GM19452 (cell line): Measurements from ENCODE around the gene IFT57.
A peak's percentile ranks its signal among the peaks of the same experiment; 100 is the strongest.
"Not testable (repeated sequence)": the region's sequence is repeated elsewhere in the genome, so short reads cannot be mapped to it uniquely, and the experiment has no call there.

ENCODE experiments used
- ATAC-seq: cut with Tn5 transposase; IDR thresholded peaks from one replicate; pipeline ENCODE4 v1.9.1; 2021; ENCODE audit not compliant: unreplicated experiment

Gene IFT57

DNA sequence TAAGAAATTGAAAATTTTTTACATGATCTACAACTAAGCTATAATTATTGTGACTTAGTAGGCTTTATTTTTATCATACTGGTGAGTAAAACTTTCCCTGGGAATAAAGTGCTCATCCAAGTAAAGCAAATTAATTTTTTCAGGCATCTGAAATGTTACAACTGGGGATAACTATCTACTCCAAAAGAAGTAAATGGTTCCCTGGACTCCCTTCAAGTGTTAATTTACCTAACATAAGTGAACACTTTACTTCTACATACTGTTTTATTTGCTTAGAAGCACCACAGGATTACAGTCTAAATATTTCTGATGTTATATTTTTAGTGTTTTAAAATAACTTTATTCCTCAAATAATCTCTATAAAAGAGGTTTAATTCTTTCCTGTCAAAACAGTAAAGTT is 57.8 kb downstream of the IFT57 start:
- ATAC-seq, result no peak

DNA sequence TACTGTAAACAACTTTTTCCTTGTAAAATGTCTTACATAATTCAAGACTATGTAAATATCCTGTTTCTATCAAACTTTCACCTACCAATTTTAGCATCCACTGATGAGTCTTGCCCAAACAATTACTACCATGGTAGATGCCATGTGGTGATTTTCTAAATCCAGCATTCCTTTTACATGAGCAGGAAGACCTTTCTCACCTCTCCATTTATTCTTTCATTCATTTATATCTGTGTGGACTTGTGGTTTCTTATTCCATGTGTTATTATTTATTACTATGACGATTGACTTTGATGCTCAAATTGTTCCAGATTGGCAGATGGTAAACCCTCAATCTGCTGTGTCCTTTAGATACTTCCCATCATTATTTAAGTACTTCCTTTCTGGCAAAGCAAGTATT is 62.4 kb downstream of the IFT57 start:
- no peak for ATAC-seq

DNA sequence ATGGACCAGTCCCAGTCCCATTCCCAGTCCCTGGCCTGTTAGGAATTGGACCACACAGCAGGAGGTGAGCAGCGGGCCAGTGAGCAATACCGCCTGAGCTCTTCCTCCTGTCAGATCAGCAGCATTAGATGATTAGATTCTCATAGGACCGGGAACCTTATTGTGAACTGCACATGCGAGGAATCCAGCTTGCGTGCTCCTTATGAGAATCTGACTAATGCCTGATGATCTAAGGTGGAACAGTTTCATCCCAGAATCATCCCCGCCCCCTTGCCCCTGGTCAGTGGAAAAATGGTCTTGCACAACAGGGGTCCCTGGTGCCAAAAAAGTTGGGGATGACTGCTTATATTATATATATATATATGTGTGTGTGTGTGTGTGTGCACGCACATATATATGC is 63.1 kb downstream of the IFT57 start:
- ATAC-seq, result no peak

DNA sequence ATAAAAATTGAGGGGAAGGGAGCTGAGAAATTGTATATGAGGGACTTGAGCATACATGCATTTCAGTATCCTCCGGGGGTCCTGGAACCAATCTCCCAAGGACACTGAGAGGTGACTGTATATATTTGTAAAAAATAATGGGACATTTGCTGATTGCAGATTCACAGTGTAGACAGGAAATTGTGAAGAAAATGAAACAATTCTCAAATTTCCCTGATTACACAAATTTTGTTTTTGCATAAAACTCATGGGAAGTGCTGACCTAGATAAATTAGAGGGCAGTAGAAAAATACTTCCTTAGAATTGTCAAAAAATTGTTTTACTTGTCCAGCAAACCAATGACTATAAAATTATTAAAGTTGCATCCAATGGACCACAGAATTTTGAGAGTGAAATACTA is 64.0 kb downstream of the IFT57 start:
- ATAC-seq, result no peak

DNA sequence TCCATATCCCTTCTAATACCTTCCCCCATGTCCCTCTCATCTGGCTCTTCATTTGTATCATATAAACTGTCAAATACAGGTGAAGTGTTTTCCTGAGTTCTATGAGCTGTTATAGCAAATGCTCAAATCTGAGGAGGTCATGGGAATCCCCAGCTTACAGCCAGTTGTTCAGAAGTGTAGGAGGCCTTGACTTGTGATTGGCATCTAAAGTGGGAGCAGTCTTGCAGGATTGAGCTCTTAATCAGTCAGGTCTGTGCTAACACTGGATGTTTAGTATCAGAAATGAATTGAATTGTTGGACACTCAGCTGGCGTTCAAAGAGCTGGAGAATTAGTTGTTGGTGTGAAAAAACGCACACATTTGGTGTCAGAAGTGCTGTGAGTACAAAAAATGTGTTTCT is 65.0 kb downstream of the IFT57 start:
- no peak for ATAC-seq

DNA sequence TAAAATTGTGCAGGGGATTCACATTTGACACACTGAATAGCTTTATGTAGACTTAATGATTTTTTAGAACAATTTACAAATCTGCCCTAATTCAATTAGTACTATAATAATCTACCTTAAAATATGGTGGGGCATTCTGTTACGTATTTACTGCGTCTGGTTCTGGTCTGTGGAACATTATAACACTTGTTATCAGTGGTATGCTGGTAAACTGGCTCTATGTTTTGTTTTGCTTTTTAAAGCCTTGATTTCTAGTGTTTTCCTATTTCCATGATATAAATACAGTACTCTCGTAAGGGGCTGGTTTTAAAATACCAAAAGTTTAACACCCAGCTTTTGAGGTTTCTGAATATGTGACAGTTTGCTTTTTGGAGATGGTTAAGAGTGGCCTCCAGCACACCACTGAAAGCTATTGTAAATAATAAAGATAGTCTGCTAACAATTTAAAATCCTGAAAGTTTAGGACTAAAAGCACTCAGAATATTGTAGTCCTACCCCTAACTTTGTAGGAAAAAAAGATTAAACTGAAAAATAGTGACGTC is 65.8 kb downstream of the IFT57 start:
- no peak for ATAC-seq

DNA sequence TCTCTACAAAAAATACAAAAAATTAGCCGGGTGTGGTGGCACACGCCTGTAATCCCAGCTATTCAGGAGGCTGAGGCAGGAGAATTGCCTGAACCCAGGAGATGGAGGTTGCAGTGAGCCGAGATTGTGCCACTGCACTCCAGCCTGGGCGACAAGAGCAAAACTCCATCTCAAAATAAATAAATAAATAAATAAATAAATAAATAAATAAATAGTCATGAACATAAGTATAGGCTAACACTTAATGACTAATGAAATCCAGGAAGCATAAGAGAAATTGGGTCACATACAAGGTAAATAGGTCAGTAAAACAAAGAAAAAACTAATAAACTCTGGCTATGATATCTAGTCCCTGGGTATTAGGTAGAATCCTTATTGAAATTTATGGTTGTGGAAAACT is 66.6 kb downstream of the IFT57 start:
- ATAC-seq, result not testable (repeated sequence)

DNA sequence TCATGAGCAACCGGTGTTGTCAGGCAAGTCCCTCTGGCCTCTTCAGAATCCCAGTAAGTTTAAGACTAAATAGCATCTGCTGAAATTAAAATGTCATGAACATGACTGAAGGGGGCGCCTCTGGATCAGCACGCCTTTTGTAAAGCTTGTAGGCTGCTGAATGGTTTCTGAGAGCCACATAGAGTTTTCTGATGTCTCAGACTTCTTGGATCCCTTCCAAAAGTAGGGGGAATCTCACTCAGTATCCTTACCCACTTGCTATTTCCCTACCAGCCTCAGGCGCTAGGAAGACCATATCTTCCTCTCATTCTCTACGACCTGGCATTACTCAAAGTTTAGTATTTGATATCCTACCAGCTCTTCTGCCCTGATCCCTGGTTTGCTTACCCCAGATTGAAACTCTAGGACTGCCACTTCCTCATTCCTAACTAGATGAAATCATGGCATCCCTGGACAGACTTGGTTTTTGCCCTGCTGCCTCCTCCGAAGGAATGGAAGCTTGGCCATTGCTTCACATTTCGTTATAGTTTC is 68.7 kb downstream of the IFT57 start:
- no peak for ATAC-seq

DNA sequence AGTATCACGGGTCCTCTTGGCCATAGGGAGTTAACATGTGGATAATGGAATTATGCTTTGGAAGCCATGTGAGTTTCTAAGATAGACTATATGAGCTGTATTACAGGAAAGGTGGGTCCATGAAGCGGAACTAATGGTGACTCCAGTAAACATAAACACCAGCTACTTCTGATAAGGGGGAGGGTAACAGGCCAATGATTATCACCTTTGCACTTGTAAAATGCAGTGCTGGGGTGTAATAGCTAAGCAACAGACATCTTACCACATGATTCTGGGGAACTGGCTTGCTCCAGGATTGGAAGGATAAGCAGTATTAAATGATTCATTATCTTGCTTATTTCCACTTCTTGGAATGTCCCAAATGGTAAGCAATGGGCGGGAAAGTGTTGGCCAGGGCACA is 70.0 kb downstream of the IFT57 start:
- no peak for ATAC-seq

DNA sequence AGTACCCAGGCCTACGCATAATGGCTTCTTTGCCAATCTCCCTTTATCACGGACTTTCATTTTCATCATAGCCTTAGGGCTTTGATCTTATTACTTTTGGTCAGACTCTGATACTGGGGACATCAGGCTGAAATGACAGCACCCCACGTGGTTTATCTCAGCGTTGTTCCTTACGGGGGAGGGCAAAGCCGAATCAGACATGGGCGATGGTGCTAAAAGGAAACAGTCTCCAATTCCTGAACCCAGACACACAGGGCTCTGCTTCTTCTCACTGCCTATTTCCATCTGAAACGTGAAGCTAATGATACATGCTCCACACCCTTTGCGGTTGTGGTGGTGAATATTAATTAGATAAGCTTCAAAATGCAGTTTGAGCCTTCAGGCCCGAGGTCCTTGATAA is 72.0 kb downstream of the IFT57 start:
- no peak for ATAC-seq

DNA sequence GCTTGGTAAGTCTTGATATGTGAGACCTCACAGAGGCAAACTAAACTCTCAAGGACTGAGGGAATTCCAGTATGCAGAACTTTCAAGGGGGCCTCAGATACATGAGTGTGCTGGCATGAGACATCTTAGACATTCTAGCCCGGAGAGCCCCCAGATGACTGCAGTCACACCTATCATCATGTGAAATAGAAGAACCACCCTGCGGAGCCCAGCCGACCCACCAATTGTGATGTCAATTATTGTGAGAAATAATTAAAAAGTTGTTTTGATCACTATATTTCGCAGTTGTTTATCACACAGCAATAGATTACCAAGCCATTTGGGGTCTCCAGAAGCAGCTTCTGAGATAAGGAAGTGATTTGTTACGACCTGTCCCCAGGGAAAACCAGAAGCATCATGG is 76.1 kb downstream of the IFT57 start:
- no peak for ATAC-seq

DNA sequence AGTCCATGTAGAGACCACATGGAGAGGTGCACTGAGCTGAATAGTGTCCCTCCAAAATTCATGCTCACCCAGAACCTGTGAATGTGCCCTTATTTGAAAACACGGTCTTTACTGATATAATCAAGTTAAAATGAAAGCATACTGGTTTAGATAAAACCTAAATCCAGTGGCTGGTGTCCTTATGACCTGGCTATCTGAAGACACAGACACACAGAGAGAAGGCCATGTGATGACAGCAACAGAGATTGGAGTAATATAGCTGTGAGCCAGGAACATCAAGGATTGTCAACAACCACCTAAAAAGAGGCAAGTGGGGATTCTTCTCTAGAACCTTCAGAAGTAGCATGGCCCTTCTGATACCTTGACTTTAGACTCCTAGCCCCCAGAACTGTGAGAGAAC is 76.6 kb downstream of the IFT57 start:
- ATAC-seq, result no peak

DNA sequence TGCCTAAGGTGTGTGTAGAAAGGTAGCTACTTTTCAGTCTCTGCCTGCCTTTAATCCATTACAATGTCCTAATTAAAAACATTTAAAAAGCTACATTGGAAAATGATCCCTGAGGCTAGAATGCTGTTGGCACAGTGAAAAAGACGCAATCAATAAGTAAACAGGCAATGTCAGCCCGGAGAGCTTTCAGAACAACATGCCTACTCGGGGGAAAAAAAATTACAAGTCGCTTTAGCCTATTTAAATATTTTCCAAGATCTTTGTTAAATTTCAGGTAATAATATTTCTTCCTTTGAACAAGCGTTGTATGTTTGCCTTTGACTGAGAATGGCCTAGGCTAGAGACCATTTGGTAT is 84.8 kb downstream of the IFT57 start:
- ATAC-seq, result no peak

DNA sequence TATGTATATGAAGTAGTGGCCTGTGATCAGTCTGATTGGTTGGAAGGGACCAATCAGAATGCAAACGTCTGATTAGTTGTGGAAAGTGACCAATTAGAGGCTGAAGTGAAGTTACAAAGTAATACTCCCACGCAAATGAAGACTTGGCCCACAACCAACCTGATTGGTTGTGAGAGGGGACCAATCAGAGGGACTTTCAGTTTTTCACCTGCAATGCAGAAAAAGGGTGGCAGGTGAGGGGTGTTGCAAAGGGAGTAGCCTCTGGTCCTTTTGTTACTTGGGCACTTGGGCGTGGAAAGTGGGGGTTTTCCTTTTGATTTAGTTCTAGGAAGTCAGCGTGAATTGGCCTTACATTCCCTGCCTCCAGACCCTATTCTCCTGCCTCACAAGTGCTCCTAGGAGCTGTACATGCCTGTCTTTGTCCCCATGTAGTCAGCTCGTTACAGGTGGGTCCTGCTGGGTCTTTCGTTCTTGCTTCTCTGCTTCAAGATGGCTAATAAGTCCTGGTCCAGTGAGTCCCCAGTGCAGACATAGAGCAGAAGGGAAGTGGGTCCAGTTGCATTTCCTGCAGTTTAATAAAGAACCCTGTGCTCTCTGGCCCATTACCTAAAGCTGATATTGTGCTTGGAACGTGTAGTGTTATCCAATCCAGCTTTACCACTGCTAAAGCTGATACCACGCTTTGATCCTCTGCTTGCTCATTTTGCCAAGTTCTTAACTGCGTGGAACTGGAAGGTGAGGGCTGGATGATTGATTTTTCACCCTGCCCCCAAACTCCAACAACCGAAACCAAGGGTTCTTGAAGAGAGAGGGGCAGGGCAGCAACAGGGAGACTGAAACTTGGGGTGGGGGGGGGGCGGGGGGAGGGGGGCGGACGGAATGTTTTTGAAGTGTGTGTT is 85.4 kb downstream of the IFT57 start:
- ATAC-seq, result no peak

DNA sequence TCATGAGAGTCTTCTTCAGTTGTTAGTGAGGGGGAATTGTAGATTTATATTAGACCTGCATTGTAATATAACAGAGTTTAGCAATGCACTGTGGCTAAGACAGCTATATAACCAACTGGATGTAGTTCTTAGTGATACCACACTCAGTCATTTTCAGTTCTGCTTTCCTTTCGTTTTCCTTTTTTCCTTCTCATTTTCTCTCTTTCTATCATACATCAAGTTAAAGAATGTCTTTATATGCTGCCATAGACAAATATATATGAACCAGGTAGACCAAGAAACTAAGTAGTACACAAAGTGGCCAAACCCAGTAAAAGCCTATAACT is 87.7 kb downstream of the IFT57 start:
- ATAC-seq, result peak; percentile 35

DNA sequence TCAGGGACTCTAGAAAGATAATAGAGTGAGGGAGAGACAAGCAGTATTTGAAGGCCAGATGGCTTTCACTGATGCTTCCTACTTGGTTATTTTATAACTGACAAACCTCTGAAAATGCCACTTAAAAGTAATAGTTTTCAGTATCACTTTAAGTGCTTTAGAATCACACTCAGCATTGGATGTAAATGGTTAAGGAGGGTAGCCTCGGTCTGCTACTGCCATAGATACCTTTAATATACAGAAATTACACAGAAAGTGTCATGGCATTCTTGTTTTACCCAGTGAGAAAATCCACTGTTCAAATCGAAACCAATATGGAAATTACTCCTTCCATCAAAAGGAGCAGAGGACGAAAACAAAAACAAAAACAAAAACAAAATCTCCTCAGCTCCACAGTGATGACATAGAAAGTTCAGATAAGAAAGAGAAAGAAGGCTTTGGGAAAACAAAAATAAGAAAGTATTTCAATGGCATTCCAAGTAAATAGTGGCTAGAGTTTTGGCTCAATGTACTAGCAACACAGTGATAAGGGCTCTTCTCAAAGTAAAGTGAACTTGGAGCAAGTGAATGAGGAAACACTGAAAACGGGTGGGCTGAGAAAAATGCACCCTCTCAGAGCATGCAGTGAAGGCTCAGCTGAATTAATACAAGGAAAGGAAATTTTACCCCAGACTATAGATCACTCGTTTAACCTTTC is 88.2 kb downstream of the IFT57 start:
- peak; percentile 52 for ATAC-seq

DNA sequence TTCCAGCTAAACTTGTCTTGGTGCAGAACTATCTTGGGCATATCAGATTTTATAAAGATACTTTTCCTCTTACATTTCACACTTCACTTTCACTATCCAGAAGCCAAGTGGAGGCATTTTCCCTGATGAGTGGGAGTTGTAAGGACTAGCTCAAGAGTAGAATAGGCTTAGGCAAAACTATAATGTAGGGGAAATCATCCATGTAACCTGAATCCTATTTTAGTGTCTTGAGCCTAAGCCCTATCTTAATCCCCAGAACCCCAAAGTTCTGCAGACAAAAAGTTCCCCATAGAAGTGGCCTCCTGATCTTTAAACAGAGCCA is 89.2 kb downstream of the IFT57 start:
- no peak for ATAC-seq

DNA sequence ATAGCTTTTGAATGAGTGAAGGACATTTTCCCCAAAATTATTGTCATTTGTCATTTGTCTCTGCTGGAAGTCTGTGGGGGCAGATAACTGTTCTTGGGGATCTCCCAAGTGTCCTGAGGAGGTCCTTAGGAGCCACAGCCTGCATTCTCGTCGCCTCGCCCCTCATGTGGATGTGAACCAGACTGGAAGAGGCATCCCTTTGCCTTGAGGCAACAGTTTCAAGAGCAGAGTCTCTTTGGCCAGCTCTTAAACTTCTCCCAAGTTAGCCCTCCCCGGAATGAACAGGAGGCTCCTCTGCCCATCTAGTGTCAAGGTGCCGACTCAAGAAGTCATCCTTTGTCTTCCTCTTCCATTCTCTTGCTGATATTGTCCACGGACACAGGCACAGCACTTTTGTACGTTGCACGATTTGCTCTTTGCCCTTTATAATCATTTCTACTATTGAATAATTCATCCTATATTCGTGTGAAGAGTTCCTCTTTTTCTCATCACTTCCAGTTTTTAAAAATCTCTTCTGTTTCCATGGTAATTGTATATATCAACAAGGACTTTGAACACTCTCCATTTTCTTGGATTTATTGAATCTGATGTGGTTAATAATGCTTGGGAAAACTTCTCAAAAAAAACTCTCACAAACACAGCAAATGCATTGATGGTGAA is 90.6 kb downstream of the IFT57 start:
- ATAC-seq, result no peak

DNA sequence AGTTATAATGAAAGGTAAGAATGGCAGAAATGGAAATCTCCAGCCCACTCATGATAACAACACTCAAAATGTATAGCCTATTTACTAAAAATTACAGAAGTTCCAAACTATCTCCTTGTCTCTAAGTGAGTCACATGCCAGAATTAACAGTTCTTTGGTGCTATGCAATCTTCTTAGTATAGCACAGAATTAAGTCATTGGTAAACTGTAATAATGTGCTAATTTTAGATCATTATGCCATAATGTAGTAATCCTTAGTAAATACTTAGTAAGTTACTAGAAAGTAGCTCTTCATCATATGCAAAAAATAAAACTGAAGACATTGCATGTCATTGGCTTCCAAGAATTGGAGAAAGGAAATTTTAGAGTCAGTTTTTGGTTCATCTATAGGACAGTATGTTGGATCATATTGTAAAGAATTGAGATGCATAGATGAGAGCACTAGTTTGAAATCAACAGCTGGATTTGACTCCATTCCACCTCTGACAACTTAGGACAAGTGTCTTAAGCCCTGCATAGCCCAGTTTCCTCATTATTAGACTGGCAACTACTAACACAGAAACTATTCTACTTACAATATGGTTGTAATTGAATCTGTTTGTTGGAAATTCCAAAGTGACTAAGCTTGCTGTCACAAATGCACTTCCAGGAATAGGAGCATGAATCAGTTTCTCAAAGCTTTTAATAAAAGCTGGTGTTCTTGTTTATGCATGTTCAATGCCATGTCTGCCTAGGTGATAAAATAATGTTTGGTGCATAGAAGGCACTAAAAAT is 91.3 kb downstream of the IFT57 start:
- no peak for ATAC-seq

DNA sequence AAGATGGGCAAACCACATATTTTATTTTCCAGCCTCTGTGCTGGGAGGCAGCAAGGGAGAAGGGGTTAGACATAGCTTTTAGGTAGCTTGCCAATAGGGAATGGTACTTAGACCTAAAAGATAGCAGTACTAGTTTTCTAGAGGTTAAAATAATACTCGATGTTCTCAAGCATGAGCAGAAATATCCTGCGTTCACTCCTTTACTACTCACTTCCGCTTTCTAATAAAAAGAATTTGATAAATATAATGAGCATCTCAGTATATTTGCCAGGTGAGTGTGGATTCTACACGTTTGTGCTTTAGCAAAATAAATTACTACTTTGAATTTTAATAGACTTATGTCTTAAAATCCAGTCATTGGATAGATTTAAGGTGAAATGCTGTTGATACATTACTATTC is 92.0 kb downstream of the IFT57 start:
- ATAC-seq, result no peak
